GM12878 (cell line): ENCODE measurements around the gene PCDHAC2. TPM values are rescaled to one million over a fixed set of nuclear protein-coding genes. Genes with fewer than 3 reads are reported as not detected.

Source experiments
- BHLHE40 ChIP-seq, 2 experiments: fragments of 450-650 bp in 1 of 2; IDR thresholded peaks; 2 replicates each; pipeline ENCODE4 v1.6.1; 2011 to 2017; ENCODE audit warnings: low read depth in 2 of 2, borderline replicate concordance in 1 of 2, improper control_type of control experiment in 1 of 2, low read length in 1 of 2, mild to moderate bottlenecking in 1 of 2
- CEBPB ChIP-seq, 2 experiments: fragments of 150-350 bp in 1 of 2; IDR thresholded peaks; 2 replicates each; pipeline ENCODE4 v1.6.1; 2012 to 2014; ENCODE audit warnings: low read depth in 2 of 2, low read length in 2 of 2, borderline replicate concordance in 1 of 2, inconsistent platforms in 1 of 2
- NFYB ChIP-seq: IDR thresholded peaks from 2 replicates; pipeline ENCODE4 v1.6.1; 2011; ENCODE audit warnings: low read depth, mild to moderate bottlenecking, low read length, improper control_type of control experiment, moderate library complexity; ENCODE audit not compliant: insufficient read depth
- POU2F2 ChIP-seq: IDR thresholded peaks from 3 replicates; pipeline ENCODE4 v1.6.1; 2011; ENCODE audit warnings: low read depth, mild to moderate bottlenecking, low read length, borderline replicate concordance
- SMAD5 ChIP-seq: IDR thresholded peaks from 2 replicates; pipeline ENCODE4 v1.6.1; 2016; ENCODE audit warnings: antibody characterized with exemption, low read depth
- SUPT20H ChIP-seq: IDR thresholded peaks from 2 replicates; pipeline ENCODE4 v1.6.1; 2011; ENCODE audit warnings: low read depth, mild to moderate bottlenecking, low read length, moderate library complexity, borderline replicate concordance; ENCODE audit not compliant: control insufficient read depth
- TAF1 ChIP-seq: IDR thresholded peaks from 2 replicates; pipeline ENCODE4 v1.6.1; 2011; ENCODE audit warnings: mild to moderate bottlenecking, low read depth, low read length, borderline replicate concordance
- WRNIP1 ChIP-seq: IDR thresholded peaks from 2 replicates; pipeline ENCODE4 v1.6.1; 2011; ENCODE audit warnings: low read depth, low read length, improper control_type of control experiment, borderline replicate concordance
- ZBTB33 ChIP-seq: fragments of 450-650 bp; IDR thresholded peaks from 2 replicates; pipeline ENCODE4 v1.6.1; 2017; ENCODE audit warnings: mild to moderate bottlenecking
- ZNF622 ChIP-seq: fragments of 450-650 bp; IDR thresholded peaks from 2 replicates; pipeline ENCODE4 v1.6.1; 2017; ENCODE audit warnings: mild to moderate bottlenecking, inconsistent platforms
- polyA plus RNA-seq, 11 experiments: library from polyadenylated mRNA; depleted of rRNA in 4 of 11; unstranded in 6 of 11; stranded (reverse) in 5 of 11; fragments of >200 nt; fragmentation: Nextera tagmentation in 4 of 11; fragmentation: Illumina TruSeq in 1 of 11; extraction: Ambion mirVana in 4 of 11; extraction: Trizol in 1 of 11; gene quantifications; 1 replicate in 1 of 11; 2 replicates in 10 of 11; pipeline versions ENCODE4 v1.2.1 to v1.2.3, GENCODE V29; 2011 to 2016; ENCODE audit warnings: inconsistent platforms in 2 of 11, missing spikeins in 2 of 11, low read depth in 1 of 11
- total RNA-seq, 4 experiments: library from RNA; depleted of rRNA in 3 of 4; stranded (reverse); fragments of >200 nt in 3 of 4; fragmentation: Illumina TruSeq in 1 of 4; extraction: Trizol in 1 of 4; gene quantifications; 2 replicates each; pipeline versions ENCODE4 v1.2.1 to v1.2.3, GENCODE V29; 2013 to 2021
- TF ChIP-seq, protein P1 (sequence below): fragments of 450-650 bp; formaldehyde crosslinking; IDR thresholded peaks from 2 replicates; pipeline ENCODE4 v1.5.0; 2022; ENCODE audit warnings: mild to moderate bottlenecking, missing genetic modification characterization
- TF ChIP-seq, protein P2 (sequence below): IDR thresholded peaks from 2 replicates; pipeline ENCODE4 v1.6.1; 2012; ENCODE audit warnings: improper control_type of control experiment, low read depth, low read length; ENCODE audit not compliant: insufficient replicate concordance

PCDHAC2 gene
- total and polyA plus RNA-seq, 10 of the 15 experiments (the other 5 are each of a cell fraction or from before 2014, with no cell fraction given): 0.06 TPM; not detected in 9

- no peak for TF ChIP-seq ZBTB33
- TF ChIP-seq, protein P1, sequence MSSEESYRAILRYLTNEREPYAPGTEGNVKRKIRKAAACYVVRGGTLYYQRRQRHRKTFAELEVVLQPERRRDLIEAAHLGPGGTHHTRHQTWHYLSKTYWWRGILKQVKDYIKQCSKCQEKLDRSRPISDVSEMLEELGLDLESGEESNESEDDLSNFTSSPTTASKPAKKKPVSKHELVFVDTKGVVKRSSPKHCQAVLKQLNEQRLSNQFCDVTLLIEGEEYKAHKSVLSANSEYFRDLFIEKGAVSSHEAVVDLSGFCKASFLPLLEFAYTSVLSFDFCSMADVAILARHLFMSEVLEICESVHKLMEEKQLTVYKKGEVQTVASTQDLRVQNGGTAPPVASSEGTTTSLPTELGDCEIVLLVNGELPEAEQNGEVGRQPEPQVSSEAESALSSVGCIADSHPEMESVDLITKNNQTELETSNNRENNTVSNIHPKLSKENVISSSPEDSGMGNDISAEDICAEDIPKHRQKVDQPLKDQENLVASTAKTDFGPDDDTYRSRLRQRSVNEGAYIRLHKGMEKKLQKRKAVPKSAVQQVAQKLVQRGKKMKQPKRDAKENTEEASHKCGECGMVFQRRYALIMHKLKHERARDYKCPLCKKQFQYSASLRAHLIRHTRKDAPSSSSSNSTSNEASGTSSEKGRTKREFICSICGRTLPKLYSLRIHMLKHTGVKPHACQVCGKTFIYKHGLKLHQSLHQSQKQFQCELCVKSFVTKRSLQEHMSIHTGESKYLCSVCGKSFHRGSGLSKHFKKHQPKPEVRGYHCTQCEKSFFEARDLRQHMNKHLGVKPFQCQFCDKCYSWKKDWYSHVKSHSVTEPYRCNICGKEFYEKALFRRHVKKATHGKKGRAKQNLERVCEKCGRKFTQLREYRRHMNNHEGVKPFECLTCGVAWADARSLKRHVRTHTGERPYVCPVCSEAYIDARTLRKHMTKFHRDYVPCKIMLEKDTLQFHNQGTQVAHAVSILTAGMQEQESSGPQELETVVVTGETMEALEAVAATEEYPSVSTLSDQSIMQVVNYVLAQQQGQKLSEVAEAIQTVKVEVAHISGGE (CRISPR knock-in tag): no peak
- no peak for TF ChIP-seq WRNIP1
- TF ChIP-seq SMAD5: no peak
- TF ChIP-seq CEBPB (IDR thresholded peaks at IDR 0.05; ENCODE audit: borderline replicate concordance in 1 of 2, low read depth in 2 of 2, low read length in 2 of 2): no peak
- TF ChIP-seq, protein P2, sequence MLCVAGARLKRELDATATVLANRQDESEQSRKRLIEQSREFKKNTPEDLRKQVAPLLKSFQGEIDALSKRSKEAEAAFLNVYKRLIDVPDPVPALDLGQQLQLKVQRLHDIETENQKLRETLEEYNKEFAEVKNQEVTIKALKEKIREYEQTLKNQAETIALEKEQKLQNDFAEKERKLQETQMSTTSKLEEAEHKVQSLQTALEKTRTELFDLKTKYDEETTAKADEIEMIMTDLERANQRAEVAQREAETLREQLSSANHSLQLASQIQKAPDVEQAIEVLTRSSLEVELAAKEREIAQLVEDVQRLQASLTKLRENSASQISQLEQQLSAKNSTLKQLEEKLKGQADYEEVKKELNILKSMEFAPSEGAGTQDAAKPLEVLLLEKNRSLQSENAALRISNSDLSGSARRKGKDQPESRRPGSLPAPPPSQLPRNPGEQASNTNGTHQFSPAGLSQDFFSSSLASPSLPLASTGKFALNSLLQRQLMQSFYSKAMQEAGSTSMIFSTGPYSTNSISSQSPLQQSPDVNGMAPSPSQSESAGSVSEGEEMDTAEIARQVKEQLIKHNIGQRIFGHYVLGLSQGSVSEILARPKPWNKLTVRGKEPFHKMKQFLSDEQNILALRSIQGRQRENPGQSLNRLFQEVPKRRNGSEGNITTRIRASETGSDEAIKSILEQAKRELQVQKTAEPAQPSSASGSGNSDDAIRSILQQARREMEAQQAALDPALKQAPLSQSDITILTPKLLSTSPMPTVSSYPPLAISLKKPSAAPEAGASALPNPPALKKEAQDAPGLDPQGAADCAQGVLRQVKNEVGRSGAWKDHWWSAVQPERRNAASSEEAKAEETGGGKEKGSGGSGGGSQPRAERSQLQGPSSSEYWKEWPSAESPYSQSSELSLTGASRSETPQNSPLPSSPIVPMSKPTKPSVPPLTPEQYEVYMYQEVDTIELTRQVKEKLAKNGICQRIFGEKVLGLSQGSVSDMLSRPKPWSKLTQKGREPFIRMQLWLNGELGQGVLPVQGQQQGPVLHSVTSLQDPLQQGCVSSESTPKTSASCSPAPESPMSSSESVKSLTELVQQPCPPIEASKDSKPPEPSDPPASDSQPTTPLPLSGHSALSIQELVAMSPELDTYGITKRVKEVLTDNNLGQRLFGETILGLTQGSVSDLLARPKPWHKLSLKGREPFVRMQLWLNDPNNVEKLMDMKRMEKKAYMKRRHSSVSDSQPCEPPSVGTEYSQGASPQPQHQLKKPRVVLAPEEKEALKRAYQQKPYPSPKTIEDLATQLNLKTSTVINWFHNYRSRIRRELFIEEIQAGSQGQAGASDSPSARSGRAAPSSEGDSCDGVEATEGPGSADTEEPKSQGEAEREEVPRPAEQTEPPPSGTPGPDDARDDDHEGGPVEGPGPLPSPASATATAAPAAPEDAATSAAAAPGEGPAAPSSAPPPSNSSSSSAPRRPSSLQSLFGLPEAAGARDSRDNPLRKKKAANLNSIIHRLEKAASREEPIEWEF: no peak
- TF ChIP-seq SUPT20H: no peak
- TF ChIP-seq POU2F2: no peak
- TF ChIP-seq TAF1: no peak
- no peak for TF ChIP-seq ZNF622
- TF ChIP-seq NFYB: no peak
- no peak for TF ChIP-seq BHLHE40 (IDR thresholded peaks at IDR 0.05; ENCODE audit: borderline replicate concordance in 1 of 2, low read depth in 2 of 2, low read length in 1 of 2)
Measured at GRCh38 chr5:141003791-141004611, 37.7 kb downstream of the PCDHAC2 start (continued).
